ENCODE measurements around the gene CTBP2.

CTBP2 gene

GRCh38 chr10:125144693-125145623 is 15.4 kb downstream of the CTBP2 start:
- DNase-seq (ENCODE audit: low spot score) = no peak

- DNase-seq (ENCODE audit: low spot score) = no peak
Observed at GRCh38 chr10:125144206-125144605, 16.2 kb downstream of the CTBP2 start.

GRCh38 chr10:125142946-125143345 is 17.4 kb downstream of the CTBP2 start:
- DNase-seq (ENCODE audit: low spot score) = no peak

DNA sequence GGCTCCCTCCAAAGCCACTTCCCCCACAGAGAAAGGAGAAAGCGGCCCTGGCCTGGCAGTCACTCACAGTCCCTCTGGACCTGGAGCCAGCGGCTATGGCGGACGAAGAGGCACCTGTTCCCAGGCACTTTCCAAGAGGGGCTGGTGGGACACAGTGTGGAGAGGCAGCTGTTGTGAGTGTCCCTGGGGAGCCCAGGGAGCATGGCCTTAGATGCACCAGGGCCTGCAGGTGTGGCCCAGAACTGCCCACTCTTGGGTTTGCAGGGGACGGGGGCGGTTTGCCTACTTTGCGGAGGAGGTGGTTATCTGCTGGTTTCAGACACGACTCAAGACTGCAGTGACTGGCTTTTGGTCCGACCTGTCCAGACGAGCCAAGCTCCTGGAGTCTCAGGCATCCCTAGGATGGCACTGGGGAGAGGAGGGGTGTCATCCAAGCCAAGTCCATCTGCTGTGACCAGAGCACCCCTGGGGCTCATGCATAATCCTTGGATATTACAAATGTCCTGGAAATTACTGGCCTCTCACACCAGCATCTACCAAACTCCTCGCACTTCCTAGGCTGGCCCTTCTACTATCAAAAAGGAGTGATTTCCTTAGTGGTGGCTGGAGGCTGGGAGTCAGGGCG is 18.4 kb downstream of the CTBP2 start:
- no peak for DNase-seq (ENCODE audit: low spot score)

DNA sequence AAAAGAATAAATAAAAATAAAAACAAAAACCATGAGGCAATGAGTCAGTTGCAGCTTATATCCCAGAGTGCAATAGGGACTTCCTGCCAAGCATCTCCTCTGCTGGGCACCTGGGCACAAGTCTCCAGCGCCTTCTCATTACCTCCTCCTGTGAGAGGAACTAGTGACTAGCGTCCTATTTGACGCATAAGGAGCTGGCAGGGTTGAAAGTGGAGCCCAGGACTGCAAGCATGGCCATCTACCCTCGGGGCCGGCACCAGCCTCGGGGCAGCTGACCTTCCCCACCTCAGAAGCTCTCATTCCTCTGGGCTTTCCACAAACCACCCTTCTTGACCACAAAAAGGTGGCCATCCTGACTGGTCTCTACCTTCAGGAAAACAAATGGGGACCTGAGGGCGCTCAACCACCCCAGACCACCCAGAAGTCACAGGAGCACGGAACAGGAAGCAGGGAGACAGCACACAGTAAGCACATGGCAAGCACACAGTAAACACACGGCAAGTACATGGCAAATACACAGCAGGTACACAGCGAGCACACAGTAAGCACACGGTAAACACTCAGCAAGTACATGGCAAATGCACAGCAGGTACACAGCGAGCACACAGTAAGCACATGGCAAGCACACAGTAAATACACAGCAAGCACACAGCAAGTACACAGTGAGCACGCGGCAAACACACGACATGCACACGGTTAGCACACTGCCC is 19.1 kb downstream of the CTBP2 start:
- DNase-seq (ENCODE audit: low spot score) = no peak

DNA sequence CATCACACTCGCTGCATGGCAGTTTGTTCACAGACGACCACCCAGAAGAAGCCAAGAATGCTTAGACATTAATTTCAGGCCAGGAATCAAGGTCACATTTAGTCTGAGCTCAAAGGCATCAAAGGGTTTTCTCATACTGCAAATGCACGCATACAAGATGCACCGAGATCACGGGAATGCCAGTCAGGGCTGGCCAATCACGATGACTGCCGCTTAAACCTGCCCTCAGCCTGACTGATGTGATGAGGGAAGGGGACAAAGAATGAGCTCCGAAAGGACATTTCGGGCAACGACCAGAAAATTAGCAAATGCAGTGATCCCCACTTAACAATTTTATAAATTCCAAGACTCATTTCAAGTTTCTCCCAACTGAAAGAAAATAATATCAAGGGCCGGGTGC is 20.2 kb downstream of the CTBP2 start:
- DNase-seq (ENCODE audit: low spot score) = no peak

GRCh38 chr10:125137601-125138438 is 22.5 kb downstream of the CTBP2 start:
- no peak for DNase-seq (ENCODE audit: low spot score)

DNA sequence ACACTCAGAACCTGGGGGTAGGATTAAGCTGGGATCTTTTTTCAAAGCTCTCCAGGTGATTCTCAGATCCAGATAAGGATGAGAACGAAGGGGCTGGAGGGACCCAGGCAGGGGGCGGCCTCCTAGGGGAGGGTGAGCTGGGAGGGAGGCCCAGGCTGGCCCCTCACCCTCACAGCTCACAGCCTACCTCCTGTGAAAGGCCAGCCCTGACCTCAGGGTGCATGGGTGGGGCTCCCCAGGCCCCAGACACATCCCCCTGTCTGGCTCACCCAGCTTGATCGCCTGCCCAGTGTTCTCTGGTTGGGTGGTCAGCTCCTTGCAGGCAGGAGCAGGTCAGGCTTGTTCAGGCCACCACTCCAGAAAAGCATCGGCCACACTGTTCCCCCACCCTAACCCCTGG is 24.3 kb downstream of the CTBP2 start:
- DNase-seq (ENCODE audit: low spot score) = no peak

- DNase-seq (ENCODE audit: low spot score) = no peak
Observed at GRCh38 chr10:125135771-125136035, 24.7 kb downstream of the CTBP2 start.

DNA sequence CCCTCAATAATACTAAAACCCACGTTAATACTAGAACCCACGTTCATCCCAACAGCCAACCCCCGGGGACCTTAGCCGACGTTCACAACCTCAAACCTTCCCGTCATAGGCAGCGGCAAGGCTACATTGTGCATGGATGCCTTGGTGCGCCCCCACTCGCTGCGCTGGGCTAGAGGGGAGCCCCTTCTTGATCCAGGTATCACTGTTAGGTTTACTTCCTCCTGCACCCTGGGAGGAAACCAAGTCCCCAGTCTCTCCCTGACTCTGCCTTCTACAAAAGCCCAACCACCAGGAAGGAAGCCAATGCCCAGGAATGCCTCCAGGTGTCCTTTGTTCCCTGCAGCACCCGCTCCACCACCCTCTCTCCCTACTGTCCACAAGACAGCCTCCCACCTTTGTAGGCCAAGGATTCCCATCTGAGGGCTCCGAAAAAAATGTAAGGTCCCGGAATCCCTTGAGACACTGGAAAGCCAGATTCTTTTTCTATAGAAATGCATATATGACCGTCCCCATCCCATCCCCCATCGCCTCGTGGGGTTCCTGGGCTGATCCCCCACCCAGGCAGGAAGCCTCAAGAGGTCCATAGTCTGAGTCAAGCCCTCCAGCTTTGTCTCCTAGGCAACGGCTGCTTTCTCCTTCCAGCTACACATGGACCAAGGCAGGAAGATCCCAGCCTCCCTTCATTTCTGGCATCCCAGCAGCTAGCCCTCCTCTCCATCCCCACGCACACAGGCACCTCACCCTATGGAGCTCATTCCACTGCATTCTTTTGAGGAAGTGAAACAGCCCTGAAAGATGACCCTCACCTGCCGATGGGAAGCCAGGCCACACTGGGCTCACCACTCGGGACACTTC is 25.2 kb downstream of the CTBP2 start:
- no peak for DNase-seq (ENCODE audit: low spot score)

- no peak for DNase-seq (ENCODE audit: low spot score)
Observed at GRCh38 chr10:125134483-125134848, 25.9 kb downstream of the CTBP2 start.

GRCh38 chr10:125133696-125134482 is 26.5 kb downstream of the CTBP2 start:
- DNase-seq (ENCODE audit: low spot score) = no peak

- no peak for DNase-seq (ENCODE audit: low spot score)
Observed at GRCh38 chr10:125132344-125132743, 28.0 kb downstream of the CTBP2 start.

- no peak for DNase-seq (ENCODE audit: low spot score)
Observed at GRCh38 chr10:125130916-125131315, 29.4 kb downstream of the CTBP2 start.

DNA sequence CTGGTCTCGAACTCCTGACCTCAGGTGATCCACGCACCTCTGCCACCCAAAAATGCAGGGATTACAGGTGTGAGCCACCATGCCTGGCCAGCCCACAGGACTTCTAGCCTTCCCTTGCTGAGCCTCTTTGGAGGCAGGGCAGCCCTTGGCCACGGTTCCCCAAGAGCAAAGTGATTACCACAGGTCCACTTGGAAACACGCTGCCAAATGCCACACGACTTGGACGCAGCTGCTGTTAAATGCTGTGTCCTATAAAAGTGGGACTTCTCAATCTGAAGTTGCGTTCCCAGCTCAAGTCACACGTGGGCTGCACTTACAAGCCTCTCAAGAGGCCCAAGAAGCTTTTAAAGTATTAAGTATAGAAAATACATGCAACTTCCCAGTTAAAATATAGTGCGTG is 30.1 kb downstream of the CTBP2 start:
- no peak for DNase-seq (ENCODE audit: low spot score)

DNA sequence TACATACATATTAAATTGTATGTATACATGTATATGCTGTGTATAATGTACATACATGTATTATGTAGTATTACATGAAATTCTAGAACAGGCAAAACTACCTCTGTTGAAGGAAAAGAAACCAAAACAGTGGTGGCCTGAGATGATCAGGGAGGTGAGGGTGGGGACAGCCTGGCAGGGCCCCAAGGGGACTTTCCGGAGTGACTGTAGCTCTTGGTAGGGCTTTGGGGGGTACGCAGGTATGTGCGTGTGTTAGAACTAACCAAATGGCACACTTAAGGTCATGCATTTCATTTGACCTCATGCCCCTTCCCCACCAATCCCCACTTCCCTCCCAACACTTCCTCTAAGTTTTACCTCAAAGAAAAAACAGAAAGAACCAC is 31.3 kb downstream of the CTBP2 start:
- DNase-seq (ENCODE audit: low spot score) = no peak

DNA sequence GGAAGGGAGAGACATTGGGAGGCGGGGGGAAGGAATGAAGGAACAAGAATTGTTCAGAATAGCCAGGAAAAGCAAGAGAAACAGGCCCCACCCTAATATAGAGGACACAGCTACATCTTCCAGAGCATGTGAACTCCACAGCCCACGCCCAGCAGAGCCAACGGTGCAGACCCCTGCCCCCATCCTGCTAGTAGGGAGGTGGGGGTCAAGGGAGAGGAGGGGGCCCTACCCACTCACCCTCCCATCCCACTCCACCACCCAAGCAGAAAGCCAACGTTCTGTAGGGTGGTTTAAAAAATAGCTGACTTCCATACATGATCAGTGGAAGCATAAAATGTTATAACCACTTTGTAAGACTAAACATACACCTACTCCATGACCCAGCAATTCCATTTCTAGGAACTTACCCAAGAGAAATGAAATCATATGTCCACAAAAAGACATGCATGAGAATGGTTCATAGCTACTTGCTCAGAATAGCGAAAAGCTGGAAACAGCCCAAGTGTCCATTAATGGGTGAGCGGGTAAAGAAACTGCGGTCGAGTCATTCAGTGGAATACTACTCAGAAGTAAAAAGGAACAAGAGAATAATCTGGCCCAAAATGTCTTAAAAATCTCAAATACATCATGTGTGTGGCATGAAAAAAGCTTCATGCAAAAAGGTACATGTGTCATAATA is 31.8 kb downstream of the CTBP2 start:
- DNase-seq (ENCODE audit: low spot score) = no peak

DNA sequence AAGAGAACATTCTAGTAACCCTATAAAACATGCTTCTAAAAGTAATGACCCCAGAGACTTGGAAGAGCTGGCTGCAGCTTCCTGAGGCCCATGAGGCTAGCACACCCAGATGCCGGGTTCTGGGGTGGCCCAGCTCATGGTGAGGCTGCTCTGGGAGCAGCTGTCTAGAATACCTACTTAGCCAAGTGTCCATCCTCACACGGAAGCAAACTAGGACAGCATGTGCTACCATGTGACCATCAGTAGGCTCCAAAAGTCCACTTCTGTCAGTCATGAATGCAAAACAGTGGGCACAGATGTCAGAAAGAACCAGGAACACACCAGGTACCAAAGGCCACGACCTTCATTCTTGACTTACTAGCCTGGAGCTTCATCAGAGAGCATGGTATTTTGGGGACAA is 32.4 kb downstream of the CTBP2 start:
- no peak for DNase-seq (ENCODE audit: low spot score)

DNA sequence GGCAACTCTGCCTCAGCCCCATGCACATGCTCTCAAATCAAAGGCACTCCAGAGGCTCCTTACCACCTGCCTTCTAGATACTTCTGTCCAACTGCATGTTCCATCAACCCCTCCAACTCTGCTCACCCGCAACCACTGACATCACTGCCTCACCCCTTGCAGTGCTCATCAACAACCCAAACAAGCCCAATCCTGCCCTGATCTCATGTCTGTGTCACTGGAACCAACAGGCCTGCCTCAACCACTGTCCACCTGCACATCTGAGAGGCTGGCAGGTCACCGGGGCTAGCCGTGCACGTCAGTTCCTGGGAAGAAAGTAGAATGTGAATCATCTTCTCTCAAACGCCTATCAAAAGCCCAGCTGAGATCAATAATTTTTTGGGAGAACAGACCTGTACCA is 33.3 kb downstream of the CTBP2 start:
- no peak for DNase-seq (ENCODE audit: low spot score)
